Astrocyte (in vitro differentiated cells and primary cell): Measurements from ENCODE around the gene DOK7.

Experiments used
- EZH2 ChIP-seq: IDR thresholded peaks from 2 replicates; pipeline ENCODE4 v1.6.1; 2012; ENCODE audit warnings: mild to moderate bottlenecking, low read length, inconsistent platforms; ENCODE audit not compliant: insufficient read depth
- TF ChIP-seq, protein P1 (sequence below): IDR thresholded peaks from 2 replicates; pipeline ENCODE4 v1.5.1; 2011; ENCODE audit warnings: low read depth, mild to moderate bottlenecking, inconsistent platforms, low read length, moderate library complexity; ENCODE audit not compliant: insufficient read depth

DNA sequence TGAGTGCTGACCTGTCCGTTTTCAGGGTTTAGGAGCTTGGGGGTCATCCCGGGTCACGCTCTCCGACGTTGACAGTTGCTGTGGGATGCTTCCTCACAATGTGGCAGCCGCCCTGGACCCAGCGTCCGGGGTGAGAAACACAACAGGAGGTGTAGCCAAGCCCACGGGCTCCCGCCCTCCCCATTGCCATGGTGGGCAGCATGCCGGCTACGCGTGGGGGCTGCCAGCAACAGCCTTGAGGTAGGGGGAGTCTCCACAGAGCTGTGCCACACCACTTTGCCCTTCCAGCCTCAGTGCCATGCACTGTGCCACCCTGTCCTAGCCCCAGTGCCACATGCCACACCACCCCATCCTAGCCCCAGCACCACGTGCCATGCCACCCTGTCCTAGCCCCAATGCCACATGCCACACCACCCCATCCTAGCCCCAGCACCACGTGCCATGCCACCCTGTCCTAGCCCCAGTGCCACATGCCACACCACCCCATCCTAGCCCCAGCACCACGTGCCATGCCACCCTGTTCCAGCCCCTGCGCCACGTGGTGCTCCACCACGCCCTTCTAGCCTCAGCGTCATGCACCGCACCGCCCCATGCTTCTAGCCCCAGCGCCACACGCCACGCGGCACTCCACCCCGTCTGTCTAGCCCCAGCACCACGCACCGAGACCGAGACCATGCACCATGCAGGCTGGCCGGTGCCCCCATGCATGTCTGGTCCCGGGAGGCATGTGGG lies 29.8 kb upstream of the DOK7 start:
- TF ChIP-seq, protein P1, sequence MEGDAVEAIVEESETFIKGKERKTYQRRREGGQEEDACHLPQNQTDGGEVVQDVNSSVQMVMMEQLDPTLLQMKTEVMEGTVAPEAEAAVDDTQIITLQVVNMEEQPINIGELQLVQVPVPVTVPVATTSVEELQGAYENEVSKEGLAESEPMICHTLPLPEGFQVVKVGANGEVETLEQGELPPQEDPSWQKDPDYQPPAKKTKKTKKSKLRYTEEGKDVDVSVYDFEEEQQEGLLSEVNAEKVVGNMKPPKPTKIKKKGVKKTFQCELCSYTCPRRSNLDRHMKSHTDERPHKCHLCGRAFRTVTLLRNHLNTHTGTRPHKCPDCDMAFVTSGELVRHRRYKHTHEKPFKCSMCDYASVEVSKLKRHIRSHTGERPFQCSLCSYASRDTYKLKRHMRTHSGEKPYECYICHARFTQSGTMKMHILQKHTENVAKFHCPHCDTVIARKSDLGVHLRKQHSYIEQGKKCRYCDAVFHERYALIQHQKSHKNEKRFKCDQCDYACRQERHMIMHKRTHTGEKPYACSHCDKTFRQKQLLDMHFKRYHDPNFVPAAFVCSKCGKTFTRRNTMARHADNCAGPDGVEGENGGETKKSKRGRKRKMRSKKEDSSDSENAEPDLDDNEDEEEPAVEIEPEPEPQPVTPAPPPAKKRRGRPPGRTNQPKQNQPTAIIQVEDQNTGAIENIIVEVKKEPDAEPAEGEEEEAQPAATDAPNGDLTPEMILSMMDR, result no peak
- TF ChIP-seq EZH2, result no peak
